Fibroblast of skin of back (primary cell): ENCODE data around the gene RPL23.

Experiments used
- DNase-seq: peaks from one replicate; pipeline ENCODE4 v3.0.0-alpha.2; 2013

RPL23 gene

GRCh38 chr17:38883592-38884526 lies 30.3 kb upstream of the RPL23 start:
- no peak for DNase-seq

- DNase-seq, result no peak
Measured at GRCh38 chr17:38882870-38883269, 29.3 kb upstream of the RPL23 start.

DNA sequence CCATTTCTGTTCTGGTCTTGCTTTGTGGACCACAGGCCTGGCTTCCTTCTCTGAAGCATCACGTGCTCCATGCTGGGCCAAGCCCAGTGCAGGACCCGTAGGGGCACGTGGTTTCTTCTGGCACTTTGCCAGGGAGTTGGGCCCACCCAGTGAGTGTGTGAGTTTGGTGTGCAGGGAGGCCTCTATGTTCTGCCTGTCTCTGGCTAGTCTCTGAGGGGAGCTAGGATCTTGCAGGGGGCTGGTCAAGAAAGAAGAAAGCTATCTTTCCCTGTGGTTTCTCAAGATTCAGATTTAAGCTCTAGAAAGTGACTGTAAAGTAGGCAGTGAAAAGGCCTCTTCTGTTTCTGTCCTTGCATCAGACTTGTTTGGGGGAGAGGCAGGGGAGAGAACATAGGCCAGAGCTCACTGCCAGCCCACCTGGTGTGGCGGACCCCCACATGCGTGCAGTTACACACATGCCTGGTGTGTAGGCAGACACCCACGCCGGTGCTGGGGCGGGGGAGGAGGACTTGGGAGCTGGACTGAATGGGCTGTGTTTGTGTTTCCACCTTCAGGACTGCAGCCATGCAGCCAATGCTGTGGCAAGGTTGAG lies 28.2 kb upstream of the RPL23 start:
- peak; percentile 60 for DNase-seq

- DNase-seq, result peak; percentile 96
Measured at GRCh38 chr17:38879878-38880665, 26.6 kb upstream of the RPL23 start.

GRCh38 chr17:38877130-38877851 lies 23.8 kb upstream of the RPL23 start:
- no peak for DNase-seq

GRCh38 chr17:38875477-38876075 lies 22.1 kb upstream of the RPL23 start:
- DNase-seq, result peak; percentile 80

DNA sequence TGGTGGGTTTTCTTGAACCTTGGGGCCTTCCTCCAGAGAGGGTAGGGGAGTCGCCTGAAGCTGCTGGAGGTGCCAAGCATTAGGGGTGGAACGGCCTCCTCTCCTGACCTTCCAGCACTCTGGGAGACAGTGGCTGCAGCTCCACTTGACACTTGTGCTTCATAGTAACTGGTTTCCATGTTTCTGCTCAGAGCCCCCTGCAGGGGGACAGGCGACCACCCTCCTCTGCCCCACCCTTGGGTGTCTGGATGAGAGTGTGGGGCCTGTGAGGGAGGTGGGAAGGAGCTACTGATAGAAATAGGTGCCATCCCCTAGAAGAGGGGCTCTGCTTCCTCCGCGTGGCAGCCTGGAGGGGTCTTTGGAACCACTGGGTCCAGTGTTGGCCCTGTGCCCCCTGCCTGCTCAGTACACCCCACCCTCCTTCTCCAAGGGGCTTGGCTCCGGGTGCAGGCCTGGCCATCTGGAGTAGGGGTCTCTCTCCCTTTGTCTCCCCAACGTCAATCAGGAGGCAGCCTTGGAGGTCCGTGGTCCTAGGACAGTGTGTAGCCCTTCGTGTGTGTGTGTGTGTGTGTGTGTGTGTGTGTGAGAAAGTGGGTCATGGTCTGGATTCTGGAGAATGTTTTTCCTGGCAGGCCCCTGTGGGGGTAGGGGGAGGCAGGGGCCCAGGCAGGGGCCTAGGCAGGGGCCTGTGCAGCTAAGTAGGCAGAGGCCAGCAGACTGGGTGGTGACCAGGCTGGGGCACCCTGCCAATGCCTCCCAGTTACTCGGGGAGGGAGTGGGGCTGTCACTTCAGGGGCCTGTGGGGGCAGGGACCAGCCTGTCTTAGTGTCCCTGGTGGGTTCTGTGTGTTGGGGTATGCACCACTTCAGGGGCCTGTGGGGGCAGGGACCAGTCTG lies 21.2 kb upstream of the RPL23 start:
- DNase-seq, result peak; percentile 78

DNA sequence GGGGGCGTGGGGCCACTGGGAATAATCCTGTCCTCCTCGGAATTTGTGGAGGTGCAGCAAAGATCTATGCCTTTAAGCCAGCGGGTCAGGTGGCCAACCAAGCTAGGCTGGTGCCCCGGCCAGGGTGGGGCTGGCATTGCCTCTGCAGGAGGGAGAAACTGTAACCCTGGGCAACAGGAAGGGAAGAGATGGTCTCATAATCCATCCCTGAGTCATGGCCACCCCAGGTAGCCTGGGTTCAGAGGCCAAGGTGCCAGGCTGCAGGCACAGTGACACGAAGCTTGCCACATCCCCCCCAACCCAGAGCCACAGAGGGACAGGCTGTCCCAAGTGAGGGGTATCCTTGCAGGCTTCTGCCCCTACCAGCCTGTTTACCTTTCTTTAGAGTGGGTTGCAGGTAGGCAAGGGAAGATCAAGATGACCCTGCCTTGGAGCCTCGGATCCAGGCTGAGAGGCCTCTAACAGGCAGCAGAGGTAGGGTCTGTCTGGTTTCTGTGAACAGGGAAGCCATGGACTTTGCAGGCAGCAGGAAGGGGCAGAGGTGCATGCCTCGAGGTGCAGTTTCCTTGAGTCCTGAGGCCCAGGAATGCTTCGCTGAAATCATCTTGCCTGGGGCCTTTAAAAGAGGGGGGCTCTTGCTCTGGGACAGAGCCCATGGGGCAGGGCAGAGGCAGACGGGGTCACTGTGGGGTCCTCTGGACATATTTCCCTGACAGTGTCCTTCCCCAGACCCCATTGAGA lies 20.3 kb upstream of the RPL23 start:
- DNase-seq, result no peak

DNA sequence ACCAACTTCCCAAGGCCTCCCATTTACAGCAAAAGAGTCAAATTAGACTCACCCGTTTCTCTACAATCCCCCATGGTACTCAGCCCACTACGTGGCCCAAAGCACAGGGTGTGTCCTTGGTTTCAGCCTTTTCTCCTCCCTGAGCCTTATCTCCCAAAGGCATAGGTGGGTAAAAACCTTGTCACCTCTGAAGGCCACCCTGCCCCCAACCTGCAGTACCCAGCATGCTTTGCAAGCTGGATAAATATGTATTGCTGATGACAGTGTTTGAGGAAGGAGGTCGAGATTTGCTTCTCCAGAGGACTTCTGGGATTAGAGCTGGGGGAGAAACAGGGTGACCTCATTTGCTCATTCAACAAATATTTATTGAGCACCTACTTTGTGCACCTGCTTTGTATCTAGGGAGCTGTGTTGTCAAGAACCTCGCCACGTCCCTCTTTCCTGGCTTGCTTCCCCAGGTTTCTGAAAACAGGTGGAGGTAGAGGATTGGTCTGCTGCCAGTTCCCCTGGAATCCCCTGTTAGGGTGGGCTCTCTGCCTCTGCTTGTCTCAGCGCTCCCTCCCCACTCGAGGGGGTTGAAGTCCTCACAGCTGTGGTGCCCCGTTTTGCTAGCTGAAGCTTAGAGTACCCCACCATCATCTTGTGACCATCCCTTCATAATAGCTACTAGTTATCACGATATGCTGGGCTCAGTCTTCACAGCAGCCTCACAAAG lies 19.3 kb upstream of the RPL23 start:
- no peak for DNase-seq

DNA sequence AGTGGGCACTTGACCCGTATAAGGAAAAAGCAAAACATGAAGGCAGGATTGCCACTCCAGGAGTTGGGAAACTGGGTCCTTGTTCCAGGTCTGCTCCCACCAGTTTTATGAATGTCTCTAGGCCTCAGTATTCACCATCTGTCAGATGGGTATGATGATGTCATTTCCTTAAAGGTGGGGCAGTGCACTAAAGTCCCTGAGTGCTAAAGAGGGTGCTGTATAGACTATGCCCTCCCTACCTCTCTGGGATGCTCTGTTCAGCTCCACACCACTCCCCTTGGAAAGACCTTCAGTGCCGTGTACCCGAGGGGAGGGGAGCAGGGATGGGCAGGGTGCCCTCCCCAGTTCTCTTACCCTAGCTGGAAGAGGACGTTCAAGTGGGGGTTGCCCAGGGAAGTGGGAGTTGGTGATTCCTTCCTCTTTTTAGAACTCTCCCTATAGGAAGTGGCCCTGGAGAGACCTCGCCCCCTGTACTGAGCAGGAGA lies 18.5 kb upstream of the RPL23 start:
- DNase-seq, result no peak

GRCh38 chr17:38871247-38872015 lies 17.9 kb upstream of the RPL23 start:
- DNase-seq, result peak; percentile 75

DNA sequence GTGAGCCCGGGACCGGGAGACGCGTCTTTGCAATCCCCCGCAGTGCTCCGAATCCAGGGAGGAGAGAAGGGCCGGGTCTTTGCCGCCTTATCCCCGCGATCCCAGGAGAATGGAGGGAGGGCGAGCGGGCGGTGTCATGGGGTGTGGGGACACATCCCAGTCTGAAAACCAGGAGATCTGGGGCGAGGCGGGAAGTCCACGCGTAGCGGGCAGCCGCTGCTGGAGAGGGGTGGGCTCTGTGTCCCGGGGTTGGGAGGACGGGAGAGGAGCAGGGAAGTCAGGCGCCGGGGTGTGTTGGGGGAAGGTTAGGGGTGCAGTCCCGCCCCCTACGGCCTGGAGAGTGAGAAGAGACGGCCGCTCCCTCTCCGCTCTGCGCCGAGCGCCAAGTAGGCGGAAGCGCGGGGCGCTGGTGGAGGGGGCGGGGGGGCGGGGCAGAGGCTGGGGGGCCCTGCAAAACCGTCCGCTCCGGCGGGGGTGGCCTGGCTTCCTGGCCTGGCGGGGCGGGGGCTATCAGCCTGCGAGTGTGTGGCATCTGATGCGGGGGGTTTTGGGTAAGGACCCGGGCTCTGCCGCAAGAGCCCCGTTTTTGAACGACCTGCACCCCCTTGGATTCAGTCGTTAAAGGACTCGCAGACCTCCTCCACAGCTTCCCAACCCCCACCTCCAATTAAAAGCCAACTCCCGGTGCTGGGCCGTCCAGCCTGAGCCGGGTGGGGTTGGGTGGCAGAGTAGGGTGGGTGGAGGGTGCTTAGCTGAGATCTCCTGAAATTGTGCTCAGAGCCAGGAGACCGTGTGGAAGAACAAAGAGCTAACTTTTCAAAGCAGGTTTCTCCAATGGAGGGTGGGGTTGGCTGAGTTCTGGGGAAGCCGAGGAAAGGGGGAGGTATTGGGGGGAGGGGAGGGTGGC lies 17.0 kb upstream of the RPL23 start:
- DNase-seq, result peak; percentile 64

- DNase-seq, result peak; percentile 91
Measured at GRCh38 chr17:38869526-38870258, 16.2 kb upstream of the RPL23 start, which contains the start of gene LASP1. Gene LASP1 (plus strand): TSS chr17:38870058. CDS start chr17:38870190, 132 bp downstream.

- peak; percentile 89 for DNase-seq
Measured at GRCh38 chr17:38868817-38869525, 15.4 kb upstream of the RPL23 start.

DNA sequence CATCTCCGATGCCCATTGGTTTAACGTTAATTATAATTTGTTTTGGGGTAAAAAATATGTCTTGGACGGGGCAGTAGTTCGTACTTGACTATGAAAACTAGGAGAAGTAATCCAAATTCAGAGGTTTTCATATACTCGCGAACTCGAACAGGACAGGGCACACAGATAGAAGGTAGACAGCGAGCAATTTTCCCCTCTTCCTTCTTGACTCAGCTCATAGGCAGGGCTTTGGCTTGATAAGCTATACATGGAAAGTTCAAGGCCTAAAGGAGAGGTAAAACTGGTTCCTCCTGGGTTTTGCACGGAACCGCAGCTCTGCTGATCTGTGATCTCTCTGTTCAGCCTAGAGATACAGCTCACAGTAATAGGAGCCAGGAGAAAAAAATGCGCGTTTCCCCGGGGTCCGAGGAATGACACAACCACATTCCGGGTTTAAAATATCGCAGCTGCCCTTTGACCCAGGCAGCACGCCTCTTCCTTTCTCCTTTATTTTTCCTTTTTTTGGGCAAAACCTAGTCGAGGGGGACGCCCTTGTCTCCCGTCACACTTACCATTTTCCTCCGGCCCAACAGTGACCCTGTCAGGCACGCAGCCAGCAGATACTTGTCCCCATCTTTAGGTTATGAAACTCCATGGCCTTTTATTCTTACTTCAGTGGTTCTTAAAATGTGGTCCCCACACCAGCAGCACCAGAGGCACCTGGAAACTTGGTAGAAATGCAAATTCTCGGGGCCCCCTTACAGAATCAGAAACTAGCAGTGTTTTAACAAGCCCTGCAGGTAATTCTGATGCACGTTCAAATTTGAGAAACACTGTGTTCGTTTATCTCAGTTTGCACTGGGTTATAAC lies 14.7 kb upstream of the RPL23 start:
- DNase-seq, result peak; percentile 87
